Nephron (organoid): ENCODE measurements around the gene HSD17B13.

Experiments used
- H3K27ac Mint-ChIP-seq, 3 experiments: 2 replicates each; pipeline ENCODE4 v1.8.0; 2020; ENCODE audit warnings: mixed read lengths in 3 of 3, mild to moderate bottlenecking in 2 of 3, moderate library complexity in 1 of 3
- H3K27me3 Mint-ChIP-seq: 2 replicates; pipeline ENCODE4 v1.8.0; 2021; ENCODE audit warnings: low read depth, mild to moderate bottlenecking, moderate library complexity, mixed read lengths
- H3K36me3 Mint-ChIP-seq: 2 replicates; pipeline ENCODE4 v1.8.0; 2020; ENCODE audit warnings: low read depth, mixed read lengths
- H3K4me1 Mint-ChIP-seq: 2 replicates; pipeline ENCODE4 v1.8.0; 2020; ENCODE audit warnings: mixed read lengths
- H3K4me3 Mint-ChIP-seq, 3 experiments: 2 replicates each; pipeline ENCODE4 v1.8.0; 2020; ENCODE audit warnings: mild to moderate bottlenecking in 3 of 3, mixed read lengths in 3 of 3, moderate library complexity in 2 of 3
- H3K9me3 Mint-ChIP-seq: 2 replicates; pipeline ENCODE4 v1.8.0; 2020; ENCODE audit warnings: mixed read lengths
- CTCF ChIP-seq, 3 experiments: fragments of 200-600 bp; sonication (generic); IDR thresholded peaks; one replicate each; pipeline ENCODE4 v1.5.0; 2021; ENCODE audit warnings: antibody characterized with exemption in 3 of 3; ENCODE audit not compliant: unreplicated experiment in 3 of 3

The HSD17B13 gene

GRCh38 chr4:87359258-87359657 lies 36.6 kb upstream of the HSD17B13 start:
- H3K4me3 Mint-ChIP-seq = no peak overlapping the region
- H3K27ac Mint-ChIP-seq = no peak overlapping the region
- no peaks in the 10 kb centered on the region for H3K4me1 Mint-ChIP-seq
- no peaks in the 10 kb centered on the region for H3K27me3 Mint-ChIP-seq
- no peak for TF ChIP-seq CTCF (IDR thresholded peaks at IDR 0.05; ENCODE audit: unreplicated experiment in 3 of 3)
- H3K36me3 Mint-ChIP-seq = peaks cover 39% of the 10 kb centered on the region
- no peaks in the 10 kb centered on the region for H3K9me3 Mint-ChIP-seq

DNA sequence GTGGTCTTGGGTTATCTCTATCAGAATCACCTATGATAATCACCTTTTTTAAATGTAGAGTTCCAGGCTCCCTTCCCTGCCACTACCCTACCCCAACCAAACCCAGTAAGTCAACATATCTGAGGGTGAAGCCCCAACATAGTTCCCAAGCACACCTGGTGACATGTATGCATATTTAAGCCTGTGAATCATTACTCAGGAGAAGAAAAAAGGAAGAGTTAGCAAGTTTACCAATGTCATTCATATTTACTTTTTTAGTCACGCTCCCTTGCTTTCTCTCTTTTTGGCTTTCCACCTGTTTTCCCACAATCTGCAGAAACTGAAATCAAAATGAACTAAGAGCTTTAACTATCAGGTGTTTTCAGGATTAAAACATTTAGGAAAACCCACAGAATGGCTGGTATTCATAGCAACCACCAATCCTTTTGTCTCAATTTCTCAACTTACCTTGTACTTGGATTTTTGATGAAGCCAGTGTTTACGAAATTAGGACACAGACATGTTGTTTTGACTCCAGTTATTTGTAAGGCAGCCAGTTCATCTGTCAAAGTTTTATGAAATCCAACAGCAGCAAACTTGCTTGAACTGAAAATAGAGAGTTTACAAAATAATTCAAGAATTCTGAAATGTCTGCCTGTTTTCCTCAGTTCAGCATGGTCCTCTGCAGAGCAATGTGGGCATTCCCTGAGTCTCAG lies 34.3 kb upstream of the HSD17B13 start:
- H3K36me3 Mint-ChIP-seq = peaks cover 33% of the 10 kb centered on the region
- TF ChIP-seq CTCF (IDR thresholded peaks at IDR 0.05; ENCODE audit: unreplicated experiment in 3 of 3) = no peak
- H3K9me3 Mint-ChIP-seq = peaks cover 5% of the 10 kb centered on the region
- H3K27ac Mint-ChIP-seq = peak overlapping the region in 1 of 3 experiments; percentile 9
- H3K4me1 Mint-ChIP-seq = no peaks in the 10 kb centered on the region
- no peak overlapping the region for H3K4me3 Mint-ChIP-seq
- H3K27me3 Mint-ChIP-seq = no peaks in the 10 kb centered on the region

- Mint-ChIP-seq H3K9me3 (peaks cover 5% of the 10 kb centered on the region), H3K4me1 (no peaks in the 10 kb centered on the region), H3K36me3 (peaks cover 25% of the 10 kb centered on the region), H3K4me3 (no peak overlapping the region), H3K27me3 (no peaks in the 10 kb centered on the region), H3K27ac (peak overlapping the region in 1 of 3 experiments; percentile 63)
- TF ChIP-seq CTCF (IDR thresholded peaks at IDR 0.05; ENCODE audit: unreplicated experiment in 3 of 3) = no peak
These were observed 31.8 kb upstream of the HSD17B13 start for GRCh38 chr4:87354168-87355102.

DNA sequence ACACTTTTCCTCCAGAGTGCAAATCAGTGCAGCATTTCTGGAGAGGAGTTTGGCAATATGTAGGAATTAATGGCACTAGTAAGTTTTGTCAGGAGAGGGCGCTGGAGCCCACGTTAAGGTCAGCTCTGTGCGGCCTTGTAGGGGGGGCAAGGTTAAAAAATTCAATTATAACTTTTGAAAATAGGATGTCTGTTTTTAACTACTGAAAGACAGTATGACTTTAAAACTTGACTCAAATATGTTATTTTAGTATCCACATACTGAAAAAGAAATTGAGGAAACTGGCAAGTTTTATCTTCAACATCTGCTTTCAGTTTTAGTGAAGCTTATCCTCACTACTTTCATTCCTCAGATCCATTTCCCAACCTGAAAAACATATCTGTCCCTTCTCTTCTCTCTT lies 30.9 kb upstream of the HSD17B13 start:
- H3K27me3 Mint-ChIP-seq = no peaks in the 10 kb centered on the region
- TF ChIP-seq CTCF (IDR thresholded peaks at IDR 0.05; ENCODE audit: unreplicated experiment in 3 of 3) = peak; percentile 48 to 68 (median 58)
- H3K4me1 Mint-ChIP-seq = no peaks in the 10 kb centered on the region
- peak overlapping the region in 1 of 3 experiments; percentile 63 for H3K27ac Mint-ChIP-seq
- H3K4me3 Mint-ChIP-seq = no peak overlapping the region
- H3K36me3 Mint-ChIP-seq = peaks cover 20% of the 10 kb centered on the region
- peaks cover 5% of the 10 kb centered on the region for H3K9me3 Mint-ChIP-seq

DNA sequence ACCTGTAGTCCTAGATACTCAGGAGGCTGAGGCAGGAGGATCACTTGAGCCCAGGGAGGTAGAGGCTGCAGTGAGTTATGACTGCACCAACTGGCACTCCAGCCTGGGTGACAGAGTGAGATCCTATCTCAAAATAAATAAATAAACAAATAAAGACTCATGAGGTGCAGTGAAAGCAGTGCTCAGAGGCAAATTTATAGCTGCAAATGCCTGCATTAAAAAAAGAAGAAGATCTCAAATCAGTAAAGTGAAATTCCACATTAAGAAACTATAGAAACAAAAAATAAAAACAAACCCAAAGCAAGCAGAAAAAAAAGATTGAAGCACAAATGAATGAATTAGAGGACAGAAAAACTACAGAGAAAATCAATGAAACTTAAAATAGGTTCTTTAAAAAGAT lies 22.5 kb upstream of the HSD17B13 start:
- Mint-ChIP-seq H3K27me3 (no peaks in the 10 kb centered on the region), H3K27ac (no peak overlapping the region), H3K9me3 (peaks cover 19% of the 10 kb centered on the region), H3K36me3 (peaks cover 40% of the 10 kb centered on the region), H3K4me3 (no peak overlapping the region), H3K4me1 (no peaks in the 10 kb centered on the region)
- TF ChIP-seq CTCF (IDR thresholded peaks at IDR 0.05; ENCODE audit: unreplicated experiment in 3 of 3) = no peak
